HG02610 (cell line): ENCODE data around the gene ARHGAP15.

ENCODE experiments used
- ATAC-seq: cut with Tn5 transposase; IDR thresholded peaks from one replicate; pipeline ENCODE4 v1.9.1; 2021; ENCODE audit warnings: mild to moderate bottlenecking, moderate library complexity; ENCODE audit not compliant: unreplicated experiment

Gene ARHGAP15

GRCh38 chr2:143334837-143335236, 205.6 kb downstream of the ARHGAP15 start:
- no peak for ATAC-seq

GRCh38 chr2:143336719-143337210, 207.5 kb downstream of the ARHGAP15 start:
- ATAC-seq, result no peak

- ATAC-seq, result no peak
These were observed 212.3 kb downstream of the ARHGAP15 start for GRCh38 chr2:143341478-143341877.

GRCh38 chr2:143344780-143345179, 215.6 kb downstream of the ARHGAP15 start:
- ATAC-seq, result no peak

GRCh38 chr2:143345887-143346787, 216.9 kb downstream of the ARHGAP15 start:
- ATAC-seq, result no peak

GRCh38 chr2:143347271-143347695, 218.1 kb downstream of the ARHGAP15 start:
- ATAC-seq, result no peak

GRCh38 chr2:143347901-143348414, 218.7 kb downstream of the ARHGAP15 start:
- no peak for ATAC-seq

GRCh38 chr2:143354050-143354750, 225.0 kb downstream of the ARHGAP15 start:
- no peak for ATAC-seq

- ATAC-seq, result no peak
These were observed 226.7 kb downstream of the ARHGAP15 start for GRCh38 chr2:143355870-143356269.

GRCh38 chr2:143356336-143356735, 227.1 kb downstream of the ARHGAP15 start:
- no peak for ATAC-seq

GRCh38 chr2:143356736-143357446, 227.7 kb downstream of the ARHGAP15 start:
- ATAC-seq, result no peak

- ATAC-seq, result no peak
These were observed 228.7 kb downstream of the ARHGAP15 start for GRCh38 chr2:143357966-143358365.

GRCh38 chr2:143361346-143361745, 232.1 kb downstream of the ARHGAP15 start:
- ATAC-seq, result no peak

- no peak for ATAC-seq
These were observed 242.4 kb downstream of the ARHGAP15 start for GRCh38 chr2:143371616-143372015.

- no peak for ATAC-seq
These were observed 246.2 kb downstream of the ARHGAP15 start for GRCh38 chr2:143375384-143375880.

GRCh38 chr2:143378996-143379395, 249.8 kb downstream of the ARHGAP15 start:
- ATAC-seq, result no peak

GRCh38 chr2:143379955-143380354, 250.7 kb downstream of the ARHGAP15 start:
- ATAC-seq, result no peak

GRCh38 chr2:143382573-143382972, 253.4 kb downstream of the ARHGAP15 start:
- no peak for ATAC-seq

GRCh38 chr2:143383016-143383415, 253.8 kb downstream of the ARHGAP15 start:
- no peak for ATAC-seq

- no peak for ATAC-seq
These were observed 254.9 kb downstream of the ARHGAP15 start for GRCh38 chr2:143384111-143384510.

- no peak for ATAC-seq
These were observed 261.0 kb downstream of the ARHGAP15 start for GRCh38 chr2:143390171-143390570.
